HG03521 (cell line): Measurements from ENCODE around the gene RUNX2.

ENCODE experiments used
- ATAC-seq: cut with Tn5 transposase; IDR thresholded peaks from one replicate; pipeline ENCODE4 v1.9.1; 2021; ENCODE audit warnings: mild to moderate bottlenecking, moderate library complexity; ENCODE audit not compliant: unreplicated experiment

RUNX2 gene

GRCh38 chr6:45688180-45688579 is 360.1 kb downstream of the RUNX2 start:
- ATAC-seq: no peak

- no peak for ATAC-seq
These were observed 361.9 kb downstream of the RUNX2 start for GRCh38 chr6:45689926-45690615.

- ATAC-seq: no peak
These were observed 362.7 kb downstream of the RUNX2 start for GRCh38 chr6:45690846-45691245.

- no peak for ATAC-seq
These were observed 363.3 kb downstream of the RUNX2 start for GRCh38 chr6:45691426-45691825.

GRCh38 chr6:45692021-45692420 is 363.9 kb downstream of the RUNX2 start:
- ATAC-seq: no peak

GRCh38 chr6:45696738-45697137 is 368.6 kb downstream of the RUNX2 start:
- ATAC-seq: no peak

- no peak for ATAC-seq
These were observed 369.5 kb downstream of the RUNX2 start for GRCh38 chr6:45697605-45698004.

GRCh38 chr6:45698046-45698445 is 369.9 kb downstream of the RUNX2 start:
- no peak for ATAC-seq

GRCh38 chr6:45699663-45700062 is 371.5 kb downstream of the RUNX2 start:
- no peak for ATAC-seq

- no peak for ATAC-seq
These were observed 375.0 kb downstream of the RUNX2 start for GRCh38 chr6:45702849-45703739.

- no peak for ATAC-seq
These were observed 376.1 kb downstream of the RUNX2 start for GRCh38 chr6:45704056-45704800.

GRCh38 chr6:45705137-45705855 is 377.2 kb downstream of the RUNX2 start:
- ATAC-seq: no peak

- ATAC-seq: no peak
These were observed 378.2 kb downstream of the RUNX2 start for GRCh38 chr6:45706319-45706718.

- ATAC-seq: no peak
These were observed 379.0 kb downstream of the RUNX2 start for GRCh38 chr6:45707176-45707575.

- ATAC-seq: peak; percentile 49
These were observed 381.7 kb downstream of the RUNX2 start for GRCh38 chr6:45709781-45710220.

GRCh38 chr6:45710304-45710821 is 382.2 kb downstream of the RUNX2 start:
- ATAC-seq: peak; percentile 67

- ATAC-seq: no peak
These were observed 383.9 kb downstream of the RUNX2 start for GRCh38 chr6:45712076-45712475.

GRCh38 chr6:45712786-45713185 is 384.7 kb downstream of the RUNX2 start:
- no peak for ATAC-seq
